SU-DHL-6 (cell line): ENCODE measurements around the gene GFPT2.

Experiments
- H2AFZ ChIP-seq: fragments of 200-600 bp; sonication (generic); 2 replicates; pipeline ENCODE4 v1.6.1; 2014; ENCODE audit warnings: low read depth, mild to moderate bottlenecking, moderate library complexity, mixed read lengths, antibody characterized with exemption, low read length; ENCODE audit not compliant: severe bottlenecking
- H3F3A ChIP-seq: fragments of 200-600 bp; shearing (Covaris generic); 2 replicates; pipeline ENCODE4 v1.6.0; 2016; ENCODE audit warnings: antibody characterized with exemption, mild to moderate bottlenecking; ENCODE audit not compliant: insufficient read depth
- H3K27ac ChIP-seq: fragments of 200-600 bp; sonication (generic); 2 replicates; pipeline ENCODE4 v1.5.1; 2016; ENCODE audit warnings: low read depth, mild to moderate bottlenecking, low read length, moderate library complexity, mixed read lengths
- H3K27me3 ChIP-seq: fragments of 200-600 bp; sonication (generic), shearing (Covaris generic); 2 replicates; pipeline ENCODE4 v1.6.0; 2014; ENCODE audit warnings: mild to moderate bottlenecking, low read length
- H3K36me3 ChIP-seq: fragments of 200-600 bp; sonication (generic); 2 replicates; pipeline ENCODE4 v1.6.1; 2014; ENCODE audit warnings: mild to moderate bottlenecking, low read length, mixed read lengths
- H3K4me2 ChIP-seq: fragments of 300-600, 200-600 bp; shearing (Covaris generic), sonication (generic); 2 replicates; pipeline ENCODE4 v1.6.0; 2014; ENCODE audit warnings: low read length, low read depth, mild to moderate bottlenecking; ENCODE audit not compliant: poor library complexity, severe bottlenecking
- H3K4me3 ChIP-seq: fragments of 200-600 bp; sonication (generic); 2 replicates; pipeline ENCODE4 v1.5.1; 2014; ENCODE audit warnings: antibody characterized with exemption, low read length, mild to moderate bottlenecking, mixed read lengths; ENCODE audit not compliant: insufficient read depth, poor library complexity, severe bottlenecking
- H3K79me2 ChIP-seq: fragments of 200-600 bp; sonication (generic); 2 replicates; pipeline ENCODE4 v1.6.1; 2014; ENCODE audit warnings: mild to moderate bottlenecking, low read length, moderate library complexity; ENCODE audit not compliant: insufficient read depth
- H3K9ac ChIP-seq: fragments of 200-600 bp; sonication (generic); 2 replicates; pipeline ENCODE4 v1.7.0; 2014; ENCODE audit warnings: mild to moderate bottlenecking, low read length
- H3K9me2 ChIP-seq: fragments of 200-600 bp; sonication (generic); replicated peaks from 2 replicates; pipeline ENCODE4 v1.6.1; 2014; ENCODE audit warnings: low read length; ENCODE audit not compliant: insufficient read depth
- H3K9me3 ChIP-seq: fragments of 200-600 bp; sonication (generic); 2 replicates; pipeline ENCODE4 v1.6.1; 2014; ENCODE audit warnings: low read length, mixed read lengths; ENCODE audit not compliant: insufficient read depth
- H4K20me1 ChIP-seq: fragments of 200-600 bp; sonication (generic); 2 replicates; pipeline ENCODE4 v1.6.1; 2014; ENCODE audit warnings: low read depth, mild to moderate bottlenecking, antibody characterized with exemption, low read length, moderate library complexity, mixed read lengths
- CTCF ChIP-seq: fragments of 200-600 bp; sonication (generic); IDR thresholded peaks from one replicate; pipeline ENCODE4 v1.5.1; 2017; ENCODE audit warnings: antibody characterized with exemption, mild to moderate bottlenecking, low read length, moderate library complexity; ENCODE audit not compliant: insufficient read depth, poor library complexity, severe bottlenecking
- EZH2phosphoT487 ChIP-seq: fragments of 200-600 bp; sonication (generic), shearing (Covaris generic); conservative IDR thresholded peaks from 2 replicates; pipeline ENCODE4 v1.6.1; 2018; ENCODE audit warnings: mild to moderate bottlenecking, antibody characterized with exemption, low read length, moderate library complexity, mixed read lengths

The GFPT2 gene

GRCh38 chr5:180323941-180324600 lies 29.1 kb downstream of the GFPT2 start:
- Histone ChIP-seq H3K9me3 (no peaks in the 10 kb centered on the region), H3K4me2 (no peak overlapping the region), H2AFZ (no peak overlapping the region), H3F3A (no peaks in the 10 kb centered on the region), H3K9me2 (no peaks in the 10 kb centered on the region), H3K27ac (no peak overlapping the region), H3K79me2 (no peaks in the 10 kb centered on the region), H3K36me3 (no peaks in the 10 kb centered on the region), H3K4me3 (no peak overlapping the region), H4K20me1 (no peaks in the 10 kb centered on the region), H3K27me3 (no peaks in the 10 kb centered on the region), H3K9ac (no peak overlapping the region)
- TF ChIP-seq CTCF, result no peak
- no peak for TF ChIP-seq EZH2phosphoT487

GRCh38 chr5:180323160-180323559 lies 30.0 kb downstream of the GFPT2 start:
- Histone ChIP-seq H3K79me2 (no peaks in the 10 kb centered on the region), H3K27ac (no peak overlapping the region), H3K9me2 (no peaks in the 10 kb centered on the region), H3K4me2 (no peak overlapping the region), H3K9ac (no peak overlapping the region), H4K20me1 (no peaks in the 10 kb centered on the region), H3K4me3 (no peak overlapping the region), H2AFZ (no peak overlapping the region), H3K36me3 (no peaks in the 10 kb centered on the region), H3K27me3 (no peaks in the 10 kb centered on the region), H3K9me3 (no peaks in the 10 kb centered on the region), H3F3A (no peaks in the 10 kb centered on the region)
- TF ChIP-seq CTCF (no peak), EZH2phosphoT487 (no peak)

GRCh38 chr5:180318456-180319089 lies 34.6 kb downstream of the GFPT2 start:
- Histone ChIP-seq H3K36me3 (no peaks in the 10 kb centered on the region), H3K27me3 (no peaks in the 10 kb centered on the region), H3F3A (no peaks in the 10 kb centered on the region), H3K27ac (no peak overlapping the region), H3K79me2 (no peaks in the 10 kb centered on the region), H2AFZ (no peak overlapping the region), H3K9me3 (no peaks in the 10 kb centered on the region), H3K4me3 (no peak overlapping the region), H4K20me1 (no peaks in the 10 kb centered on the region), H3K9me2 (no peaks in the 10 kb centered on the region), H3K9ac (no peak overlapping the region), H3K4me2 (no peak overlapping the region)
- TF ChIP-seq CTCF (no peak), EZH2phosphoT487 (no peak)
